HUES48 (cell line): ENCODE data around the gene SLC5A10.

Experiments used
- H3K27ac ChIP-seq: one replicate; pipeline ENCODE4 v1.7.0; 2013; ENCODE audit warnings: low read depth, low read length, inconsistent platforms
- H3K27me3 ChIP-seq: 2 replicates; pipeline ENCODE4 v1.6.1; 2013; ENCODE audit warnings: mild to moderate bottlenecking, low read length; ENCODE audit not compliant: control insufficient read depth, insufficient read depth
- H3K36me3 ChIP-seq: 2 replicates; pipeline ENCODE4 v1.6.1; 2013; ENCODE audit warnings: low read length; ENCODE audit not compliant: control insufficient read depth, insufficient read depth
- H3K4me1 ChIP-seq: 2 replicates; pipeline ENCODE4 v1.6.1; 2013; ENCODE audit warnings: mild to moderate bottlenecking, low read length; ENCODE audit not compliant: control insufficient read depth, insufficient read depth
- H3K4me3 ChIP-seq: 2 replicates; pipeline ENCODE4 v1.5.1; 2013; ENCODE audit warnings: mild to moderate bottlenecking, low read depth, low read length
- H3K9ac ChIP-seq: 2 replicates; pipeline ENCODE4 v1.6.1; 2013; ENCODE audit warnings: mild to moderate bottlenecking, low read depth, low read length, moderate library complexity
- H3K9me3 ChIP-seq: 2 replicates; pipeline ENCODE4 v1.6.1; 2013; ENCODE audit warnings: low read length; ENCODE audit not compliant: control insufficient read depth, insufficient read depth

The SLC5A10 gene

DNA sequence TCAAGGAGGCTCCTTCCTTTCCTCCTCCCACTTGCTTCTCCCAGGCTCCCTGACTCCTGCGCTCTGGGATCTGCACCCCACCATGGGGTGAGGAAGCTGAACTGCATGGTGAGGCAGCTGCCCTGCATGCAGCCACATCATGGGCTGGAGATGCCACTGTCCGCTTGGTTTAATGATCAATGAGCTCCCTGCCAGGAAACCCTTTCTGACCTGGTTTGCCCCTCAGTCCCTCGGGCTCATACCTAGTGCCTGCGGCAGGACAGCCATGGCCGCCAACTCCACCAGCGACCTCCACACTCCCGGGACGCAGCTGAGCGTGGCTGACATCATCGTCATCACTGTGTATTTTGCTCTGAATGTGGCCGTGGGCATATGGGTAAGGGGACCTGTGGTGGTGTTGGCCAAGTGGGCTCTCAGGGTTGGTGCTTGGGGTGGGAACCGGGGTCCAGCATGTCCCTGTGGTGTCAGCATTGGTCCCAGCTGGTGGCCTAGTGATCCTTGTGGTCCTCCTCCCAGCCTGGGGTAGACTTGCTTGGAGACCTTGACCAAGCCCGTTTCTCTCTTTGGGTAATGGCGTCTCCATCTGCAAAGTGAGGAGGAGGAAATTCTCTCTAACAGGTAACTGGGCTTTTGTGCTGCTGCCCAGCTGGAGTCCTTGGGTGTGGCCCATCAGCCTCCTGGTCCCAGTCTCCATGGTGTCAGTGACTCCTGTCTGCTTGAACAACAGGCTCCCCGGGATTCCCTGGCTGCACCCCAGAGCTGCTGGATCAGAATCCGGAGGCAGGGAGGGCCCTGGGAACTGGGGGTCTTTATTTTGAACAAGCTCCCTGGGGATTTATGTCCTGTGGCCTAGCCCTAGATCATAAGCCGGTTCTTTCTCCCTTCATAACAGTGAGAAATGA is at the start of gene SLC5A10:
Gene SLC5A10, plus strand, starts transcription at position 225 of the 902 bp plus-strand sequence. Its CDS starts 41 bp downstream, at position 266.
- Histone ChIP-seq H3K9me3 (no peaks in the 10 kb centered on the region), H3K9ac (no peak within 1 kb of the TSS), H3K4me3 (no peak within 1 kb of the TSS), H3K27ac (no peak within 1 kb of the TSS), H3K27me3 (no peaks in the 10 kb centered on the region), H3K4me1 (no peaks in the 10 kb centered on the region), H3K36me3 (no peaks in the 10 kb centered on the region)

DNA sequence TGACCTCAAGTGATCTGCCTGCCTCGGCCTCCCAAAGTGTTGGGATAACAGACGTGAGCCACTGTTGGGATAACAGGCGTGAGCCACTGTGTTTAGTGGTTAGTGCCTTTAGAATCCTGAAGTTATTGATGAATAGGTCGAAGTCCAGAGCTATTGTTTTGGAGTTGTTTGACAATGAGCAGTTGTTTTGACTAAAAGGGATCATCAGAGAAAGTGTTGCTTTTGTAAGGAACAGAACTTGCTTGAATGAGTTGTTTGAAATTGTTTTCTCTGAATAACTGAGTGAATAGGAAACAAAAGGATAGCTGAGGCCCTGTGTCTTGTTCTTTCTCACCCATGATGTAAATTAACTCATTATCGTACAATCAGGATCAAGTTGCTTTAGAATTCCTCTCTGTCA is 47.5 kb upstream of the SLC5A10 start:
- Histone ChIP-seq H3K36me3 (peaks cover 63% of the 10 kb centered on the region), H3K9ac (no peak overlapping the region), H3K27me3 (no peaks in the 10 kb centered on the region), H3K9me3 (no peaks in the 10 kb centered on the region), H3K27ac (no peak overlapping the region), H3K4me3 (no peak overlapping the region), H3K4me1 (no peaks in the 10 kb centered on the region)

DNA sequence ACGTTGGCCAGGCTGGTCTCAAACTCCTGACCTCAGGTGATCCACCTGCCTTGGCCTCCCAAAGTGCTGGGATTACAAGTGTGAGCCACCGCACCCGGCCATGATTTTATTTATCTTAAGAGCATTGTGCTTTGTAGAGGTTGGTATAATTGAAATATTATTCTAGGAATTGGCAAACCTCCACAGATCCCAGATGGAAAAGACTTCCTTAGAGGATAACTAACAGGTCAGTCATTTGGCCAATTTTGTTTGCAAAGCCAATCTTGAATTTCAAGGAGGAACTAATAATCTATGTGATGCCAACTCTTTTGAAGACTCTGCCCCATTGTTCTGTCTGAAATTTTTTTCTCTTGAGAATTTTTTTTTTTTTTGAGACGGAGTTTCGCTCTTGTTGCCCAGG is 46.7 kb upstream of the SLC5A10 start:
- Histone ChIP-seq H3K36me3 (peaks cover 66% of the 10 kb centered on the region), H3K27me3 (no peaks in the 10 kb centered on the region), H3K9me3 (no peaks in the 10 kb centered on the region), H3K4me3 (no peak overlapping the region), H3K9ac (no peak overlapping the region), H3K4me1 (no peaks in the 10 kb centered on the region), H3K27ac (no peak overlapping the region)

DNA sequence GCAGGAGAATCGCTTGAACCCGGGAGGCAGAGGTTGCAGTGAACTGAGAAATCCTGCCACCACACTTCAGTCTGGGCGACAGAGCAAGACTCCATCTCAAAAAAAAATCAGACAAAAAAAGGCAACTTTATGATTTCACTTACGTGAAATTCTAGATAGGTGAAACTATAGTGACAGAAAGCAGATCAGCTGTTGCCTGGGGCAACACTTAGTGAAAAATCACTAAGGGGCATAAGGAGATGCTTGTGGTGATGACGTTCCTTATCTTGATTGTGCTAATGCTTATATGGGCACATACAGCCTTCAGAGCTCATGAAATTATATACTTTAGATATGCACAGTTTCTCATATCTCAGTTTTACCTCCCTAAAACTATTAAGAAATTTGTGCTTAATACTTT is 41.6 kb upstream of the SLC5A10 start:
- H3K36me3 ChIP-seq = peaks cover 66% of the 10 kb centered on the region
- H3K4me1 ChIP-seq = no peaks in the 10 kb centered on the region

DNA sequence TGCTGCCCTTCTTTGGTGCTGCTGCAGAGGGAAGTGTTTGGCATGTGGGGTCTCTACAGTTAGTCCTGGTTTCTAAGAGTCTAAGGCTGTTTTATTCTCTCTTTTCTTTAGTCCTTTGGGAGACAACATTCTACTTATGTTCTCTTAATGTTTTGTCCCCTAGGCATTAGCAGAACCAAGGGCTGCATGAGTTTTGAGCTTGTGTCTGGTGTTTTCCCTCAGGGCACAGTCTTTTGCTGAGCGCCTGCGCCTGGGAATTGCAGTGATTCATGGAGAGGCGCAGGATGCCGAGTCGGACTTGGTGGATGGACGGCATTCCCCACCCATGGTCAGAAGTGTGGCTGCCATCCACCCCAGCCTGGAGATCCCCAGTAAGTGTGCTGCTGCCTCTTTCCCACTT is 41.1 kb upstream of the SLC5A10 start:
- H3K36me3 ChIP-seq = peaks cover 66% of the 10 kb centered on the region
- no peaks in the 10 kb centered on the region for H3K9me3 ChIP-seq
- H3K4me3 ChIP-seq = no peak overlapping the region
- no peak overlapping the region for H3K9ac ChIP-seq
- H3K27me3 ChIP-seq = no peaks in the 10 kb centered on the region
- no peaks in the 10 kb centered on the region for H3K4me1 ChIP-seq
- no peak overlapping the region for H3K27ac ChIP-seq

More for the DNA sequence above, 41.6 kb upstream of the SLC5A10 start:
- no peaks in the 10 kb centered on the region for H3K9me3 ChIP-seq
- no peak overlapping the region for H3K4me3 ChIP-seq
- no peak overlapping the region for H3K9ac ChIP-seq
- H3K27ac ChIP-seq = no peak overlapping the region
- H3K27me3 ChIP-seq = no peaks in the 10 kb centered on the region

DNA sequence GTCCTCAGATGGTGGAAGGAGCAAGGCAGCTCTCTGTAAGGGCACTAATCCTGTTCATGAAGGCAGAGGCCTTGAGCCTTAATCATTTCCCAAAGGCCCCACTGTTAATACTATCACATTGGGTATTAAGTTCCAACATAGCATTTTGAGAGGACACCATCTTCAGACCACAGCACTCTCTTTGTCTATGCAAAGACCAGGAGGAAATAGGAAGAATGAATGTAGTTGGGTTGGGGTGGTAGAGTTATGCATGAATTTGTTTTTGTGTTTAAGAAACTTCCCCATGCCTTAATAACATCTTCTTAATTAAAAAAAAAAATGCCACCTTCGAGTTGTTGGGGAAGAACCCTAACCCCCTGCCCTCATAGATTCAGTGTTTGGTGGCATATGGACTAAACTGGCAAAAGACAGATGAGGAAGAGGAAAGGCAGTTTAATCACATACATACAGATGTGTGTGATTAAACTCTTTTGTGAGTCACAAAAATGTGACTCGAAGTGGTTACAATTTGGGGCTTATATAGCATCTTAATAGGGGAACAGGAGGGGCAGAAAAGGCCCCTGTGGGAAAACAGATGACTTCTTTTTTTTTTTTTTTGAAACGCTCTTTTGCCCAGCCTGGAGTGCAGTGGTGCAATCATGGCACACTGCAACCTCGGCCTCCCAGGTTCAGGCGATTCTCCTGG is 35.0 kb upstream of the SLC5A10 start:
- H3K9me3 ChIP-seq = no peaks in the 10 kb centered on the region
- H3K36me3 ChIP-seq = peaks cover 44% of the 10 kb centered on the region
- H3K4me1 ChIP-seq = no peaks in the 10 kb centered on the region
- no peaks in the 10 kb centered on the region for H3K27me3 ChIP-seq
- H3K27ac ChIP-seq = no peak overlapping the region
- no peak overlapping the region for H3K4me3 ChIP-seq
- H3K9ac ChIP-seq = no peak overlapping the region

DNA sequence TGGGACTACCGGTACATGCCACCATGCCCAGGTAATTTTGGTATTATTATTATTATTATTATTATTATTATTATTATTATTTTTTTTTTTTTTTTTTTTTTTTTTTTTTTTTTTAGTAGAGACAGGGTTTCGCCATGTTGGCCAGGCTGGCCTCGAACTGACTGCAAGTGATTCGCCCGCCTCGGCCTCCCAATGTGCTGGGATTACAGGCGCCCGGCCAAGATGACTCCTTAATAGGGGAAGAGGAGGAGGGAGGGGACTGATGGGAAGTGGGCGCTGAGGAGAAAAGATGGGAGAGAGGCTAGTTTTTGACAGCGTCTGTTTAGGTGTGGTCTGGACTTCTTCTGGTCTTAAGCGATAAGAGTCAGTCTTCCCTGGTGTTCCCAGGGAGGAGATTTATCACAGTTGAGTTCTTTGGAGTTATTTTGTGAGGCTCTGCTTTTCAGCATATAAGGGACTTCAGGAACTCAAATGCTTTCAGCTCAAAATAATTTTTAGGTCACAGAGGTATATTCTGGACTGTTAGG is 34.4 kb upstream of the SLC5A10 start:
- Histone ChIP-seq H3K4me1 (no peaks in the 10 kb centered on the region), H3K27ac (no peak overlapping the region), H3K9me3 (no peaks in the 10 kb centered on the region), H3K9ac (no peak overlapping the region), H3K27me3 (no peaks in the 10 kb centered on the region), H3K4me3 (no peak overlapping the region), H3K36me3 (peaks cover 38% of the 10 kb centered on the region)

DNA sequence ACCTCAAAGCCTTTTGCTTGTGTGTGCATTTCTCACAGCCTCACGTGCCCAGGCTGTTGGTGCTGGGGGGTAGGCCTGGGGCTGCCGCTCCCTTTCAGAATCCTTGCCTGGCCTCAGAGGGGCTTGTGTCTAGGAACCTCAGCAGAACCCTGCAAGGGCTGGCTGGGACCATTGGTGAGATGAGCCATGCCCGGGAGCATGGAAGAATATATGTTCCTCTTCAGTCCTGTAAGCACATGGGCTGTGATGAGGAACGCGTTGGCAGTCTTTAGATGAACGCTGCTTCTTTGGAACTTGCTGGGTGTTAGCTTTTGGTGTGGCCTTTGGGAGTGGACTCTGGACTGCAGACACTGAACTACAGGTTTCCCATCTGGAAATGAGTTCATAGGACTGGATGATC is 32.0 kb upstream of the SLC5A10 start:
- H3K36me3 ChIP-seq = peaks cover 36% of the 10 kb centered on the region
- H3K4me3 ChIP-seq = no peak overlapping the region
- no peaks in the 10 kb centered on the region for H3K9me3 ChIP-seq
- no peak overlapping the region for H3K27ac ChIP-seq
- 0 out of 2 replicates have a peak, but pooled peaks cover under 1% of the 10 kb centered on the region for H3K4me1 ChIP-seq
- no peak overlapping the region for H3K9ac ChIP-seq
- no peaks in the 10 kb centered on the region for H3K27me3 ChIP-seq

DNA sequence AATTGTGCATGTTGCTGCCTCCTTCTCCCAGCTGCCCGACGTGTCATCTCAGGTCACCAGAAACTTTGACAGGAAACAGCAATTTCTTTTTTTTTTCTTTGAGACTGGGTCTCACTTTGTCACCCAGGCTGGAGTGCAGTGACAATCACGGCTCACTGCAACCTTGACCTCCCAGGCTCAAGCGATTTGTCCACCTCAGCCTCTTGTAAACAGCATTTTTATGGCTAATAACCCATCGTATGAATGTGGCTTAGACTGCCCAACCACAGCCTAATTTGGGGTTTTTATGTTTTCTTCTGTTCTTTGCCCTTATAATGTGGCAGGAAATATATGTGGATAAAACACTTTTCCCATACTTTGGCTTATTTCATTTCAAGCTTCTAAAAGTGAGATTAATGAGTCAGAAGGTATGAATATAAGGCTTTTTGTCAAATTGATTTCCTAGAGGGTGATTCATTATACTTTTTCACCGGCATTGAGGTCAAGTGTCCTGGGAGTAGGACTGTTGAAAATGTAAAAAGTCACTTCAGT is 31.0 kb upstream of the SLC5A10 start:
- no peak overlapping the region for H3K27ac ChIP-seq
- H3K4me1 ChIP-seq = 0 out of 2 replicates have a peak, but pooled peaks cover 3% of the 10 kb centered on the region
- no peak overlapping the region for H3K4me3 ChIP-seq
- H3K27me3 ChIP-seq = no peaks in the 10 kb centered on the region
- H3K9ac ChIP-seq = no peak overlapping the region
- peaks cover 34% of the 10 kb centered on the region for H3K36me3 ChIP-seq
- H3K9me3 ChIP-seq = no peaks in the 10 kb centered on the region

DNA sequence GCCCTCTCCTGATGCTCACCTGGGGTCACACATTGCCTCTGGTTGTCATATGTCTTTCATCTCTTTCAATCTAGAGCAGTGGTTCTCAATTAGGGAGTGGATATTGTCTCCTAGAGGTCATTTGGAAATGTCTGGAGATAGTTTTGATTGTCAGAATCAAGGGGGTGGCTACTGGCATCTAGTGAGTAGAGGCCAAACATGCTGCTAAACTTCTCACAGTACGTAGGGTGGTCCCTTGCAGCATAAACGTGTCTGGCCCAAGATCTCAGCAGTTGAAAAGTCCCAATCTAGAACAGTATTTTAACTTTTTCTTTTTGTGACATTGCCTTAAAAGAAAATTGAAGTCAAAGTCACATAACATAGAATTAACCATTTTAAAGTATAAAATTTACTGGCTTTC is 30.5 kb upstream of the SLC5A10 start:
- Histone ChIP-seq H3K36me3 (peaks cover 31% of the 10 kb centered on the region), H3K4me3 (no peak overlapping the region), H3K27me3 (no peaks in the 10 kb centered on the region), H3K9me3 (no peaks in the 10 kb centered on the region), H3K27ac (no peak overlapping the region), H3K4me1 (0 out of 2 replicates have a peak, but pooled peaks cover 3% of the 10 kb centered on the region), H3K9ac (no peak overlapping the region)
